Measurements from ENCODE around the gene TRABD2B. TPM values are rescaled to one million over a fixed set of nuclear protein-coding genes. Genes with fewer than 3 reads are reported as not detected.

The TRABD2B gene
- total RNA-seq, 1 donor from 2014 or later: 6.2 TPM

DNA sequence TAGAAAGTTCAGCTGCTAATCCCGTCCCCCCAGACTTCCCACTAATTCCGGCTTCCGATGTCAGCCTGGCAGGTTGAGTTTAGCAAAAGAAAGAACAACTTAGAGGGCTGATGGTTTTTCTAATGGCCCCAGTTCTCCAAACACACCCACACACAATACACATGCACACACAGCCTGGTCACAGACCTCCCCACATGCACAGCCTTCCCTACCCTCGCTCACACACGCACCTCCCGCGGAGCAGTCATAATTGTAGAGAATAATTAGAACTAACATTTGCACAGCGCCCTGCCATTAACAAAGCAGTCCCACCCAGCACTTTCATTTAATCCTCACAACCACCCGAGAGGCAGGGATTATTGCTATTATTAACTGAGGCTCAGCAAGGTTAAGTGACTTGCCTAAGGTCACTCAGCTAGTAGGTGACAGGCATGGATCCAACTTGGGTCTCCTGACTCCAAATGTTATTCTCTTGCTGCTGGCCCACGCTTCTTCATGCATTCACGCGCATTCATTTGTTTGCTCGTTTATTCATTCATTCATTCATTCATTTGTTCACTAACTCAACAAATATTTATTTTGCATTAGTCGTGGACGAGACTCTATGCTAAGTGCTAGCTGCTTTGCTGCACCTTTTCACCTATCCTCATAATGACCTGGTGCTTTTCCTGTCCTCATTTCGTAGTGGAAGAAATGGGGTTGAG is 284.4 kb downstream of the TRABD2B start:
- no peak for TF ChIP-seq CTCF (IDR thresholded peaks at IDR 0.05; ENCODE audit: unreplicated experiment)
- no peaks in the 10 kb centered on the region for H3K36me3 Mint-ChIP-seq
- peaks cover 13% of the 10 kb centered on the region for H3K4me1 Mint-ChIP-seq
- peaks cover 99% of the 10 kb centered on the region for H3K27me3 Mint-ChIP-seq (ENCODE audit: low read depth)
- no peak overlapping the region for H3K27ac Mint-ChIP-seq
- no peaks in the 10 kb centered on the region for H3K9me3 Mint-ChIP-seq
- H3K4me3 Mint-ChIP-seq: no peak overlapping the region
- no peak for DNase-seq (ENCODE audit: low spot score in 2 of 2, unreplicated experiment in 2 of 2)

GRCh38 chr1:47711848-47712492 is 285.2 kb downstream of the TRABD2B start:
- Mint-ChIP-seq H3K4me3 (no peak overlapping the region), H3K9me3 (no peaks in the 10 kb centered on the region), H3K27me3 (ENCODE audit: low read depth) (peaks cover 99% of the 10 kb centered on the region), H3K4me1 (peaks cover 13% of the 10 kb centered on the region), H3K36me3 (no peaks in the 10 kb centered on the region), H3K27ac (no peak overlapping the region)
- DNase-seq (ENCODE audit: low spot score in 2 of 2, unreplicated experiment in 2 of 2): no peak
- TF ChIP-seq CTCF (IDR thresholded peaks at IDR 0.05; ENCODE audit: unreplicated experiment): no peak

DNA sequence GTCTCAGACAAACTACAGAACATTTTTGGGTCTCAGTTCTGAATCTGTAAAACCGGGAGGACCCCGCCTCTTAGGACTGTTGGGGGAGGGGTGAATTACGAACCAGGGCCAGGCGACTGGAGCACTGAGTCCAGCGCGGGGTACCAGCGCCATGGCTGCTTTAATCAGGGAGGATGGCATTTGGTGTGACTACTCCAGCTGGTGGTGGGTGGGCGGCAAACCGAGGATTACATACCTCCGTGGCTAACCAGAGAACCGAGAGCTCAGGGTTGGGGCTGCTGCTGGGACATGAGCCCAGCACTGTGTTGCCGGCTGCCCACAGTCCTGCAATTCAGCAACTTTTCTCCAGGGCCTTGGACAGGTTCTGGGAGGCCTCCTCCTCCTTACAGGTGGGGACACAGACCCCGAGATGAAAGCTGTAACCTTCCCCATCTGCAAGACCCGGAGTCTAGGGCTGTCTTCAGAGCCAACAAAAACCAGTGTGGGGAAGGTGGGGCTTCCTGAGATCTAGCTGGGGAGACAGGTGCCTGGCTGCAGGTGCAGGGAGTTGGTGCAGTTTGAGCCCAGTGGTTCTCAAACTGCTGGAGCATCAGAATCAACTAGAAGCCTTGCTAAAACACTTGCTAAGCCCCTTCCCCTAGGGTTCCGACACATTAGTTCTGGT is 285.9 kb downstream of the TRABD2B start:
- Mint-ChIP-seq H3K9me3 (no peaks in the 10 kb centered on the region), H3K27me3 (ENCODE audit: low read depth) (peaks cover 97% of the 10 kb centered on the region), H3K4me1 (peaks cover 13% of the 10 kb centered on the region), H3K36me3 (no peaks in the 10 kb centered on the region), H3K27ac (no peak overlapping the region), H3K4me3 (no peak overlapping the region)
- TF ChIP-seq CTCF (IDR thresholded peaks at IDR 0.05; ENCODE audit: unreplicated experiment): no peak
- no peak for DNase-seq (ENCODE audit: low spot score in 2 of 2, unreplicated experiment in 2 of 2)

Other genes starting within 250 kb of the TRABD2B start
- 0.07 TPM in 2 of 3 replicates, not detected in the other for gene SLC5A9, start 225.3 kb upstream of the TRABD2B start, total RNA-seq

All from mesothelial cell of epicardium (in vitro differentiated cells).